ENCODE measurements around the gene ANKRD34A. TPM values are rescaled to one million over a fixed set of nuclear protein-coding genes. Genes with fewer than 3 reads are reported as not detected.

Gene ANKRD34A
- total and polyA plus RNA-seq, 2 experiments from 2014 or later: 0.16 to 0.35 TPM

DNA sequence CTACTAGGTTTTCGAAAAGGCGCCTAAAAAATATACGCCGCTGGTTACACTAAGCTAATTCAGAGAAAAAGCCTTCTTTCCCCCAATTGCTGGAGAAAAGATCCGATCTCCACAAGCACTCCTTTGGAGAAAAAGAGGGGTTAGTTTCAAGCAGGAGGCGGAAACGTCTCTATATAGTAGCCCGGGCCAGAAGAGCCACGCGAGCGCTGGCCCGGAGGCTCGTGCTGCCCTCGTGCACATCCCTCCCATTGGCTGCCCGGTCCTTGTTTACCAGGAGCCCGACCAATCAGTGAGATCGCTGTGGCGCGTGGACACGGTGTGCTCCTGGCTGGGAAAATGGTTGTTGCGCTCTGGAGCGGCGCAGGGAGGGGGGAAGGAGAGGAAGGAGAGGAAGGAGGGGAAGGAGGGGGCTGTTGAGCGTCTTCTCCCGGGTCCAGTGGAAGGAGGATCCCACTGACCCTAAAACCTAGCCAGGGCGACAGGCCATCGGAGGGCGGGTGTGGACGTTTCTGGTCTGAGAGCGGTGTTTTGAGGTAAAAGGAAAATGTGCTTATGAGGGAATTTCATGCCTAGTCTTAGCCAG lies 32.1 kb upstream of the ANKRD34A start, which contains the start of gene TXNIP:
TSS of gene TXNIP (minus strand) at position 147 of the 583 bp plus-strand sequence. CDS start 313 bp downstream, outside the sequence.
- ATAC-seq (peak; percentile 96), DNase-seq (ENCODE audit: low spot score) (peak; percentile 99)
- peaks cover 39% of the 10 kb centered on the region for H3K4me1 ChIP-seq (ENCODE audit: insufficient read depth)
- H3K27ac ChIP-seq (ENCODE audit: low read depth): peak within 1 kb of the TSS; percentile 60; the same call in 1 of the 2 replicates
- no peaks in the 10 kb centered on the region; the same call in 1 of the 2 replicates for H3K36me3 ChIP-seq (ENCODE audit: insufficient read depth)
- H3K79me2 ChIP-seq (replicated peaks; ENCODE audit: insufficient read depth): peaks cover 18% of the 10 kb centered on the region
- peak within 1 kb of the TSS; percentile 75 for H3K4me3 ChIP-seq
- Mint-ChIP-seq H3K27ac (peak within 1 kb of the TSS; percentile 89), H3K36me3 (ENCODE audit: low read depth) (peaks cover 48% of the 10 kb centered on the region), H3K4me3 (peak within 1 kb of the TSS; percentile 99), H3K9me3 (no peaks in the 10 kb centered on the region), H3K27me3 (ENCODE audit: insufficient read depth, low read depth, poor library complexity) (peaks cover 9% of the 10 kb centered on the region), H3K4me1 (peaks cover 51% of the 10 kb centered on the region)
- no peaks in the 10 kb centered on the region for H3K27me3 ChIP-seq (ENCODE audit: insufficient read depth)
- H3K9me2 ChIP-seq (ENCODE audit: insufficient read depth): no peaks in the 10 kb centered on the region
- H2AFZ ChIP-seq: peak within 1 kb of the TSS; percentile 91
- H3K4me2 ChIP-seq: peak within 1 kb of the TSS; percentile 93
- no peaks in the 10 kb centered on the region for H4K20me1 ChIP-seq (replicated peaks; ENCODE audit: insufficient read depth)
- peaks cover 5% of the 10 kb centered on the region for H3F3A ChIP-seq (replicated peaks; ENCODE audit: low read depth)
- TF ChIP-seq POLR2AphosphoS5 (IDR thresholded peaks at IDR 0.05; ENCODE audit: low read depth): peak; percentile 96
- TF ChIP-seq JUNB (IDR thresholded peaks at IDR 0.05; ENCODE audit: unreplicated experiment): no peak
- peak; percentile 55; the same call in 1 of the 2 replicates for TF ChIP-seq CREB1 (CRISPR knock-in tag; IDR thresholded peaks at IDR 0.05; ENCODE audit: low read depth)
- TF ChIP-seq, protein P1, sequence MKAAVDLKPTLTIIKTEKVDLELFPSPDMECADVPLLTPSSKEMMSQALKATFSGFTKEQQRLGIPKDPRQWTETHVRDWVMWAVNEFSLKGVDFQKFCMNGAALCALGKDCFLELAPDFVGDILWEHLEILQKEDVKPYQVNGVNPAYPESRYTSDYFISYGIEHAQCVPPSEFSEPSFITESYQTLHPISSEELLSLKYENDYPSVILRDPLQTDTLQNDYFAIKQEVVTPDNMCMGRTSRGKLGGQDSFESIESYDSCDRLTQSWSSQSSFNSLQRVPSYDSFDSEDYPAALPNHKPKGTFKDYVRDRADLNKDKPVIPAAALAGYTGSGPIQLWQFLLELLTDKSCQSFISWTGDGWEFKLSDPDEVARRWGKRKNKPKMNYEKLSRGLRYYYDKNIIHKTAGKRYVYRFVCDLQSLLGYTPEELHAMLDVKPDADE (IDR thresholded peaks at IDR 0.05): peak; percentile 56; the same call in 1 of the 2 replicates
- TF ChIP-seq ZNF114 (CRISPR knock-in tag; IDR thresholded peaks at IDR 0.05): no peak
- TF ChIP-seq NANOG (IDR thresholded peaks at IDR 0.05; ENCODE audit: borderline replicate concordance): 0 out of 2 replicates have a peak, but pooled peaks have one; percentile 14

DNA sequence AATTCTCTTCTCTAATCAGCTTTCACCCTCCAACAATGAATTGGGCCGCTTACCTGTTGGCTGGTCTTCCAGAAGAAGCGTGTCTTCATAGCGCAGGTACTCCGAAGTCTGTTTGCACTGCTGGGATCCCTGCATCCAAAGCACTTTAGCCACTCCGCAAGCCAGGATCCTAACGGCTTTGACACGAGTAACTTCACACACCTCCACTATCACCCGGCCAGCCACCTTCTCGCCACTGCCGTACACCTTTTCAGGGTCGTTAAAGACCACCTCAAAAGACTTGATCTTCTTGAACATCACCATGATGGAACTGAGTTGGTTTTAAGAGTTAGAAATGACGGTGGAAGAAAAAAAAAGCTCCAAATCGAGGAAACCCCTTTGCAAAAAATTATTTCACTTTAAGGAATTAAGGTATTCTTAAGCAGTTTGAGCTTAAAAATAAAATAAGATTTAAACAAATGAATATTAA lies 31.6 kb upstream of the ANKRD34A start:
- H3K27me3 ChIP-seq (ENCODE audit: insufficient read depth): no peaks in the 10 kb centered on the region
- peaks cover 39% of the 10 kb centered on the region for H3K4me1 ChIP-seq (ENCODE audit: insufficient read depth)
- H2AFZ ChIP-seq: no peak overlapping the region
- ATAC-seq: peak; percentile 20; the same call in 2 of the 3 replicates
- H3K9me3 Mint-ChIP-seq: no peaks in the 10 kb centered on the region
- peak overlapping the region; percentile 89 for H3K27ac Mint-ChIP-seq
- peaks cover 9% of the 10 kb centered on the region for H3K27me3 Mint-ChIP-seq (ENCODE audit: insufficient read depth, low read depth, poor library complexity)
- peak overlapping the region; percentile 99 for H3K4me3 Mint-ChIP-seq
- no peaks in the 10 kb centered on the region; the same call in 1 of the 2 replicates for H3K36me3 ChIP-seq (ENCODE audit: insufficient read depth)
- H3K4me3 ChIP-seq: peak overlapping the region; percentile 75
- peak overlapping the region; percentile 60; the same call in 1 of the 2 replicates for H3K27ac ChIP-seq (ENCODE audit: low read depth)
- peaks cover 48% of the 10 kb centered on the region for H3K36me3 Mint-ChIP-seq (ENCODE audit: low read depth)
- no peaks in the 10 kb centered on the region for H4K20me1 ChIP-seq (replicated peaks; ENCODE audit: insufficient read depth)
- peak; percentile 35 for DNase-seq (ENCODE audit: low spot score)
- H3K79me2 ChIP-seq (replicated peaks; ENCODE audit: insufficient read depth): peaks cover 18% of the 10 kb centered on the region
- H3K4me1 Mint-ChIP-seq: peaks cover 51% of the 10 kb centered on the region
- peak overlapping the region; percentile 87 for H3K4me2 ChIP-seq
- H3K9me2 ChIP-seq (ENCODE audit: insufficient read depth): no peaks in the 10 kb centered on the region
- H3F3A ChIP-seq (replicated peaks; ENCODE audit: low read depth): peaks cover 5% of the 10 kb centered on the region
- TF ChIP-seq EZH2 (IDR thresholded peaks at IDR 0.05; ENCODE audit: low read depth, unreplicated experiment): no peak
- TF ChIP-seq, protein P2, sequence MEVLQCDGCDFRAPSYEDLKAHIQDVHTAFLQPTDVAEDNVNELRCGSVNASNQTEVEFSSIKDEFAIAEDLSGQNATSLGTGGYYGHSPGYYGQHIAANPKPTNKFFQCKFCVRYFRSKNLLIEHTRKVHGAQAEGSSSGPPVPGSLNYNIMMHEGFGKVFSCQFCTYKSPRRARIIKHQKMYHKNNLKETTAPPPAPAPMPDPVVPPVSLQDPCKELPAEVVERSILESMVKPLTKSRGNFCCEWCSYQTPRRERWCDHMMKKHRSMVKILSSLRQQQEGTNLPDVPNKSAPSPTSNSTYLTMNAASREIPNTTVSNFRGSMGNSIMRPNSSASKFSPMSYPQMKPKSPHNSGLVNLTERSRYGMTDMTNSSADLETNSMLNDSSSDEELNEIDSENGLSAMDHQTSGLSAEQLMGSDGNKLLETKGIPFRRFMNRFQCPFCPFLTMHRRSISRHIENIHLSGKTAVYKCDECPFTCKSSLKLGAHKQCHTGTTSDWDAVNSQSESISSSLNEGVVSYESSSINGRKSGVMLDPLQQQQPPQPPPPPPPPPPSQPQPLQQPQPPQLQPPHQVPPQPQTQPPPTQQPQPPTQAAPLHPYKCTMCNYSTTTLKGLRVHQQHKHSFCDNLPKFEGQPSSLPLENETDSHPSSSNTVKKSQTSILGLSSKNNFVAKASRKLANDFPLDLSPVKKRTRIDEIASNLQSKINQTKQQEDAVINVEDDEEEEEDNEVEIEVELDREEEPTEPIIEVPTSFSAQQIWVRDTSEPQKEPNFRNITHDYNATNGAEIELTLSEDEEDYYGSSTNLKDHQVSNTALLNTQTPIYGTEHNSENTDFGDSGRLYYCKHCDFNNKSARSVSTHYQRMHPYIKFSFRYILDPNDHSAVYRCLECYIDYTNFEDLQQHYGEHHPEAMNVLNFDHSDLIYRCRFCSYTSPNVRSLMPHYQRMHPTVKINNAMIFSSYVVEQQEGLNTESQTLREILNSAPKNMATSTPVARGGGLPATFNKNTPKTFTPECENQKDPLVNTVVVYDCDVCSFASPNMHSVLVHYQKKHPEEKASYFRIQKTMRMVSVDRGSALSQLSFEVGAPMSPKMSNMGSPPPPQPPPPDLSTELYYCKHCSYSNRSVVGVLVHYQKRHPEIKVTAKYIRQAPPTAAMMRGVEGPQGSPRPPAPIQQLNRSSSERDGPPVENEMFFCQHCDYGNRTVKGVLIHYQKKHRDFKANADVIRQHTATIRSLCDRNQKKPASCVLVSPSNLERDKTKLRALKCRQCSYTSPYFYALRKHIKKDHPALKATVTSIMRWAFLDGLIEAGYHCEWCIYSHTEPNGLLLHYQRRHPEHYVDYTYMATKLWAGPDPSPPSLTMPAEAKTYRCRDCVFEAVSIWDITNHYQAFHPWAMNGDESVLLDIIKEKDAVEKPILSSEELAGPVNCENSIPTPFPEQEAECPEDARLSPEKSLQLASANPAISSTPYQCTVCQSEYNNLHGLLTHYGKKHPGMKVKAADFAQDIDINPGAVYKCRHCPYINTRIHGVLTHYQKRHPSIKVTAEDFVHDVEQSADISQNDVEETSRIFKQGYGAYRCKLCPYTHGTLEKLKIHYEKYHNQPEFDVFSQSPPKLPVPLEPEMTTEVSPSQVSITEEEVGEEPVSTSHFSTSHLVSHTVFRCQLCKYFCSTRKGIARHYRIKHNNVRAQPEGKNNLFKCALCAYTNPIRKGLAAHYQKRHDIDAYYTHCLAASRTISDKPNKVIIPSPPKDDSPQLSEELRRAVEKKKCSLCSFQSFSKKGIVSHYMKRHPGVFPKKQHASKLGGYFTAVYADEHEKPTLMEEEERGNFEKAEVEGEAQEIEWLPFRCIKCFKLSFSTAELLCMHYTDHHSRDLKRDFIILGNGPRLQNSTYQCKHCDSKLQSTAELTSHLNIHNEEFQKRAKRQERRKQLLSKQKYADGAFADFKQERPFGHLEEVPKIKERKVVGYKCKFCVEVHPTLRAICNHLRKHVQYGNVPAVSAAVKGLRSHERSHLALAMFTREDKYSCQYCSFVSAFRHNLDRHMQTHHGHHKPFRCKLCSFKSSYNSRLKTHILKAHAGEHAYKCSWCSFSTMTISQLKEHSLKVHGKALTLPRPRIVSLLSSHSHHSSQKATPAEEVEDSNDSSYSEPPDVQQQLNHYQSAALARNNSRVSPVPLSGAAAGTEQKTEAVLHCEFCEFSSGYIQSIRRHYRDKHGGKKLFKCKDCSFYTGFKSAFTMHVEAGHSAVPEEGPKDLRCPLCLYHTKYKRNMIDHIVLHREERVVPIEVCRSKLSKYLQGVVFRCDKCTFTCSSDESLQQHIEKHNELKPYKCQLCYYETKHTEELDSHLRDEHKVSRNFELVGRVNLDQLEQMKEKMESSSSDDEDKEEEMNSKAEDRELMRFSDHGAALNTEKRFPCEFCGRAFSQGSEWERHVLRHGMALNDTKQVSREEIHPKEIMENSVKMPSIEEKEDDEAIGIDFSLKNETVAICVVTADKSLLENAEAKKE (CRISPR knock-in tag; IDR thresholded peaks at IDR 0.05): no peak
- TF ChIP-seq ZNF331 (CRISPR knock-in tag; IDR thresholded peaks at IDR 0.05; ENCODE audit: low read depth): no peak
- no peak for TF ChIP-seq EZH2phosphoT487 (IDR thresholded peaks at IDR 0.05; ENCODE audit: unreplicated experiment)
- TF ChIP-seq STAT1 (IDR thresholded peaks at IDR 0.05; ENCODE audit: unreplicated experiment): no peak
- TF ChIP-seq JUNB (IDR thresholded peaks at IDR 0.05; ENCODE audit: unreplicated experiment): no peak
- TF ChIP-seq POLR2AphosphoS5 (IDR thresholded peaks at IDR 0.05; ENCODE audit: low read depth): no peak
- no peak for TF ChIP-seq NANOG (IDR thresholded peaks at IDR 0.05; ENCODE audit: borderline replicate concordance)
- TF ChIP-seq ZNF114 (CRISPR knock-in tag; IDR thresholded peaks at IDR 0.05): no peak
